Testis (tissue), 3 donors: ENCODE measurements around the gene ALDH3B2. TPM values are rescaled to one million over a fixed set of nuclear protein-coding genes. Genes with fewer than 3 reads are reported as not detected.

Experiments used
- DNase-seq: peaks from one replicate; pipeline ENCODE4 v3.0.0-alpha.2; 2019
- H3K27ac ChIP-seq, 2 donors: fragments of 200-600 bp; sonication (generic); one replicate each; pipeline ENCODE4 v1.5.1; 2019
- H3K27me3 ChIP-seq: fragments of 200-600 bp; sonication (generic); one replicate; pipeline ENCODE4 v1.5.1; 2019
- H3K36me3 ChIP-seq: fragments of 200-600 bp; sonication (generic); one replicate; pipeline ENCODE4 v1.5.1; 2017; ENCODE audit warnings: low read depth; ENCODE audit errors: missing control alignments
- H3K4me1 ChIP-seq: fragments of 200-600 bp; sonication (generic); one replicate; pipeline ENCODE4 v1.5.1; 2019
- H3K4me3 ChIP-seq, 2 donors: fragments of 200-600 bp; sonication (generic); one replicate each; pipeline ENCODE4 v1.5.1; 2017 to 2019
- H3K9me3 ChIP-seq: fragments of 200-600 bp; sonication (generic); one replicate; pipeline ENCODE4 v1.5.1; 2017
- POLR2A ChIP-seq: fragments of 450-650 bp; IDR thresholded peaks from one replicate; pipeline ENCODE4 v1.6.1; 2017; ENCODE audit warnings: antibody characterized with exemption, mild to moderate bottlenecking, moderate library complexity
- WGBS, 2 donors: methylation state at CpG; one replicate each; pipeline ENCODE4 v1.1.5; 2018; 5-methylcytosine and 5-hydroxymethylcytosine counted together
- intact Hi-C: fragments of 100-400 bp; cut with DNase I; formaldehyde crosslinking; loops from one replicate; pipeline ENCODE4 v1.15.1; 2023; ENCODE audit warnings: low total_unique reads
- polyA plus RNA-seq: library from polyadenylated mRNA; stranded (reverse); fragments of 350-450 nt; fragmentation: Illumina TruSeq; extraction: RNeasy Lipid Tissue Mini Kit (QIAGEN cat#74804); gene quantifications from one replicate; pipeline ENCODE4 v1.2.3, GENCODE V29; 2014; ENCODE audit warnings: low read depth, low replicate concordance; ENCODE audit not compliant: insufficient read depth
- total RNA-seq, 2 donors: library from RNA; depleted of rRNA; stranded (reverse); fragments of >200 nt; gene quantifications; one replicate each; pipeline ENCODE4 v1.2.3, GENCODE V29; 2016
- TF ChIP-seq, protein P1 (sequence below), 3 experiments: fragments of 450-650 bp in 2 of 3; fragments of 200-600 bp in 1 of 3; sonication (generic) in 1 of 3; IDR thresholded peaks; one replicate each; pipeline ENCODE4 v1.5.1; 2016 to 2019; ENCODE audit warnings: antibody characterized with exemption in 3 of 3, mild to moderate bottlenecking in 2 of 3, moderate library complexity in 1 of 3

The ALDH3B2 gene
- total and polyA plus RNA-seq, 3 donors from 2014 or later = 0.19 TPM; not detected in 2

DNA sequence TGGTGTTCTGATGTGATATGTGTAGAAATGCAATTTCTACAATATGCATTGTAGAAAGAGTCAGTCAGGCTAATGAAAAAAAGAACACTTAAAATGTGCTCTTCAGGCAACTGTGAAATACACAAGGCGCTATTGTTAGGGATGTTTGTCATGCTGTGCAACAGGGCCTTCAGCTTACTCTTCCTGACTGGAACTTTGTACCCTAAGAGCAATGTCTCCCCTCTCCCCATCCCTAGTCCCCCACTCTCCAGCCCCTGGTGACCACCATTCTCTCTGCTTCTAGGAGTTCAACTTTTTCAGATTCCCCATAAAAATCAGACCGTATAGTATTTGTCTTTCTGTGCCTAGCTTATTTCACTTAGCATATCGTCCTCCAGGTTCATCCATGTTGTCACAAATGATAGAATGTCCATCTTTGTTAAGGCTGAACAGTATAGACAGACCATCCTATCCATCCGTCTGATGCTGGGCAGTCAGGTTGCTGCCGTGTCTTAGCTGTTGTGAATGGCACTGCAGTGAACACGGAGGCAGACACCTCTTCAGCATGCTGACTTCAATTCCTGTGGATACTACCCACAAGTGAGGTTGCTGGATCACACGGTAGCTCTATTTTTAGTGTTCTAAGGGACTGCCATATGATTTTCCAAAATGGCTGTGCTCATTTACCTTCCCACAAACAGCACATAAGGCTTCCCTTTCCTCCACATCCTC, 57.0 kb downstream of the ALDH3B2 start:
- intact Hi-C loops = no loop called here
- 80 to 83% methylated on average over 7 of the region's 7 CpGs for WGBS, 2 donors
- Histone ChIP-seq H3K36me3 (no peaks in the 10 kb centered on the region), H3K27me3 (no peaks in the 10 kb centered on the region), H3K9me3 (no peaks in the 10 kb centered on the region), H3K4me1 (no peaks in the 10 kb centered on the region), H3K4me3 (no peak overlapping the region), H3K27ac (no peak overlapping the region)
- TF ChIP-seq, protein P1, sequence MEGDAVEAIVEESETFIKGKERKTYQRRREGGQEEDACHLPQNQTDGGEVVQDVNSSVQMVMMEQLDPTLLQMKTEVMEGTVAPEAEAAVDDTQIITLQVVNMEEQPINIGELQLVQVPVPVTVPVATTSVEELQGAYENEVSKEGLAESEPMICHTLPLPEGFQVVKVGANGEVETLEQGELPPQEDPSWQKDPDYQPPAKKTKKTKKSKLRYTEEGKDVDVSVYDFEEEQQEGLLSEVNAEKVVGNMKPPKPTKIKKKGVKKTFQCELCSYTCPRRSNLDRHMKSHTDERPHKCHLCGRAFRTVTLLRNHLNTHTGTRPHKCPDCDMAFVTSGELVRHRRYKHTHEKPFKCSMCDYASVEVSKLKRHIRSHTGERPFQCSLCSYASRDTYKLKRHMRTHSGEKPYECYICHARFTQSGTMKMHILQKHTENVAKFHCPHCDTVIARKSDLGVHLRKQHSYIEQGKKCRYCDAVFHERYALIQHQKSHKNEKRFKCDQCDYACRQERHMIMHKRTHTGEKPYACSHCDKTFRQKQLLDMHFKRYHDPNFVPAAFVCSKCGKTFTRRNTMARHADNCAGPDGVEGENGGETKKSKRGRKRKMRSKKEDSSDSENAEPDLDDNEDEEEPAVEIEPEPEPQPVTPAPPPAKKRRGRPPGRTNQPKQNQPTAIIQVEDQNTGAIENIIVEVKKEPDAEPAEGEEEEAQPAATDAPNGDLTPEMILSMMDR (IDR thresholded peaks at IDR 0.05) = no peak
- no peak for TF ChIP-seq POLR2A
- no peak for DNase-seq

DNA sequence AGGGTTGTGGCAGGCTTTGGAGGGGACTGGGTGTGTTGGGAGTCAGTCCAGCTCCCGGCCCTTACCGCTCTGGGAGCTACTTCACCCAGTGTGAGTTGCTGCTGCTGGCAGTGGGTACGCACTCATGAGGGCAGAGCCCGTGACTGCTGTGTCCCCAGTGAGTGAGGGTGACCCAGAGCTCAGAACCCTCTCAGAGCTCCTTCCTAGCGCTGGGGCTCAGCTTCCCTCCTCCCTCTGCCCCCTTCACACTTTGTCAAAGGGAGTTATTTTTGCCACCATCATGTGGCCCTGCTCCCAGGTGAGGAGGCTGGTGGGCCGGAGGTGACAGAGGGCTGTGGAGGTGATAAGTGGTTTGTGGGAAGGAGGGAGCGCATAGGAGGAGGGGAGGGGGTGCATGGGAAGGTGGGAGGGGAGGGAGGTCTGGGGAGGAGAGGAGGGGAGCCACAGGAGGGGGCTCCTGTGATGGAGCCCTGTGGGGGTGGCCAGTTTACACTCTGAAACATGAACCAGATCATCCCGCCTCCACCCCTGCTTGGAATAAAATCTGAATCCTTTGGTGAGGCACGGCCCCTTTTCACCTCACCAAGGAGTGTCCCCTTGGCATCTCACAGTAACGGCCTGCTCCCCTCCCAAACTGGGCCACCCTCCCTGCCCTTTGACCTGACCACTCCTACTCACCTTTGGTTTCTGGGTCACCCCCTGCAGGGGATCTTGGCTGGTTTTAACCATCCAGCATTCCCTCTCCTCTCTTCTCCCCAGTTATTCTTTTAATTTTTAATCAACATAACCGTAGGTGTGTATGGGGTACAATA, 57.8 kb downstream of the ALDH3B2 start:
- Histone ChIP-seq H3K36me3 (no peaks in the 10 kb centered on the region), H3K27me3 (no peaks in the 10 kb centered on the region), H3K4me1 (no peaks in the 10 kb centered on the region), H3K4me3 (no peak overlapping the region), H3K27ac (no peak overlapping the region), H3K9me3 (no peaks in the 10 kb centered on the region)
- DNase-seq = no peak
- TF ChIP-seq, protein P1 (IDR thresholded peaks at IDR 0.05) = no peak
- intact Hi-C loops = no loop called here
- WGBS, 2 donors = 45 to 50% methylated on average over 6 to 11 of the region's 11 CpGs

DNA sequence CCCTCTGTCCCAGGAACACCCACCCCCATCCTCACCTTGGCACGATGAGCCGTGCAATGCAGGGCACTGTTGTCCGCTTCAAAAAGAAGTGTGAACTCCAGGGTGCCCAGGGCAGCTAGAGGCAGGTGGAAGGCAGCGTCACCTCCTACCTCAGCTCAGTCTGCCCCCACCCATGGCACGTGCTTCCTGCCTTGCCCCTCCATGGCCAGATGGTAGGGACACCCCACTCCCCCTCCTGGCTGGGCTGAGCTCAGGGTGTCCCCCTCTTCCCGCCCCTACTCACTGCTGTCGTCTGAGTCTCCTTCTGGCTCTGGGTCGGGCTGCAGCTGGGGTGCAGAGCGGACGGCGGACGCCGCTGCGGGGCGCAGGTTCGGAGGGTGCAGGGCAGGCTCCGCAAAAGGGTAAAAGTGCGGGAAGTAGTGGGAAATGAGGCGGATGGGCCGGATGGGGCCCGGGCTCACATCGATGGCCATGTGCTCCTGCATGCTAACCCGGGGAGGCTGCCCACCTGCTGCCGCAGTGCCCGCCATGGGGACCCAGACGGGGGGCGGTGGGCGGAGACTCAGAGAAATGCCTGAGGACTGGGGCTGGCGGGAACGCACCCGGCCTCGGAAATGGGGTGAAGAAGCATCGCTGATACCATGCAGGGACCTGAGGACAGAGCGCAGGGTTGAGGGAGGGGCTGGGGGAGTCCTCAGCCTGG, 58.5 kb downstream of the ALDH3B2 start:
- H3K4me1 ChIP-seq = no peaks in the 10 kb centered on the region
- intact Hi-C loops = no loop called here
- no peak for DNase-seq
- no peak overlapping the region for H3K27ac ChIP-seq
- no peaks in the 10 kb centered on the region for H3K27me3 ChIP-seq
- H3K4me3 ChIP-seq = no peak overlapping the region
- H3K36me3 ChIP-seq = no peaks in the 10 kb centered on the region
- no peak for TF ChIP-seq POLR2A
- TF ChIP-seq, protein P1 (IDR thresholded peaks at IDR 0.05) = no peak
- 37% methylated on average over 32 of the region's 34 CpGs; no CpG with 5 or more reads in 1 of the 2 donors for WGBS, 2 donors
- no peaks in the 10 kb centered on the region for H3K9me3 ChIP-seq

DNA sequence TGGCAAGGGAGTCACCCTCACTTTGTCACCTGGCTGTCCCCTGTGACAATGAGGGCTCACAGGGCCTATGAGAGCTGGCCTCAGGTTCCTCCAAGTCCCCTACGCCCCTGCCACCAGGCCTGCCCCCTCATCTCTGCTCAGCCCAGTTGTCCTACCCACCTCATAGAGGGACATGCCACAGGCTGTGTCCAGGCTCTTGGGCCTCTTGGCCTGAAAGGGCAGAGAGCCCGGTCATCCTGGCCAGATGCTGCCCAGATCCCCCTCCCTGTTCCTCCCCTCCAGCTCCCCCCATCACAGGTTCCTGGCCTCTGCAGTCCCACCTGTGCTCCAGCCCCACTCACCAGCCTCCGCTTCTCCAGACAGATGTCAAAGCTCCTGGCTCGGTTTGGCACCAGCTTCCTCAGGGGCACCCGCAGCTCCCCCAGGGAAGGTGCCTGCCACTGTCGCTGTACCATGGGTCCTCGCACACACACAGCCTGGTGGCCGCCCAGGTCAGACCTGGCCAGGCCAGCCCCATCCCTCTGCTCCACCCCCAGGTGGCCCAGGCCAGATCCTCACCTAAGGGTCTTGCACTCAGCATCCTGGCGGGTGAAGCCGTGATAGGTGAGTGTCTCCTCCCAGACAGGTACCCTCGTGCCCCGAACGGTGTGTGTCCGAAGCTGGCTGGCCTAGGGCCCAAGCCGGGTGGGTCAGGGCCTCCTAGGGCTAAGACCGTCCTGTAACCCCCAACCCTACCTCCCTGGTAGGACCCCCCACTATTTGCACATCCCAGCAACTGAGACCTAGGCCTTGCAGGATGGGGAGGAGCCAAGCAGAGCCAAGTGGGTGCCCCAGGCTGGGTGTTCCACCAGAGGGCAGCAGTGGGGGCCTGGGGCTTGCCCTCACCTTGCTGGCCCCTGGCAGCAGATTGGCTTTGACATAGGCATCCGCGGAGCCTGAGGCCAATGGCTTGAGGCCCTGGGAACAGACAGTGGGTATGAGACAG, 59.4 kb downstream of the ALDH3B2 start:
- no peak for DNase-seq
- intact Hi-C loops = no loop called here
- H3K4me3 ChIP-seq = no peak overlapping the region
- 80 to 88% methylated on average over 13 to 16 of the region's 18 CpGs for WGBS, 2 donors
- no peaks in the 10 kb centered on the region for H3K9me3 ChIP-seq
- H3K27me3 ChIP-seq = no peaks in the 10 kb centered on the region
- no peak overlapping the region for H3K27ac ChIP-seq
- TF ChIP-seq POLR2A = no peak
- TF ChIP-seq, protein P1 (IDR thresholded peaks at IDR 0.05) = no peak
- H3K36me3 ChIP-seq = no peaks in the 10 kb centered on the region
- H3K4me1 ChIP-seq = no peaks in the 10 kb centered on the region
